GM19023 (cell line): ENCODE data around the gene UST.
"Not testable (repeated sequence)": the region's sequence is repeated elsewhere in the genome, so short reads cannot be mapped to it uniquely, and the experiment has no call there.

Source experiments
- ATAC-seq: cut with Tn5 transposase; IDR thresholded peaks from one replicate; pipeline ENCODE4 v1.9.1; 2021; ENCODE audit warnings: mild to moderate bottlenecking, moderate library complexity; ENCODE audit not compliant: unreplicated experiment

UST gene

GRCh38 chr6:148998704-148999103 is 251.9 kb downstream of the UST start:
- no peak for ATAC-seq

GRCh38 chr6:148999501-148999900 is 252.7 kb downstream of the UST start:
- ATAC-seq: no peak

GRCh38 chr6:148999929-149000468 is 253.2 kb downstream of the UST start:
- ATAC-seq: no peak

GRCh38 chr6:149001422-149001821 is 254.6 kb downstream of the UST start:
- no peak for ATAC-seq

GRCh38 chr6:149003560-149003959 is 256.7 kb downstream of the UST start:
- ATAC-seq: no peak

- no peak for ATAC-seq
These were observed 257.8 kb downstream of the UST start for GRCh38 chr6:149004664-149005063.

- ATAC-seq: not testable (repeated sequence)
These were observed 259.4 kb downstream of the UST start for GRCh38 chr6:149006236-149006635.

- ATAC-seq: no peak
These were observed 259.8 kb downstream of the UST start for GRCh38 chr6:149006671-149007070.

- ATAC-seq: no peak
These were observed 261.0 kb downstream of the UST start for GRCh38 chr6:149007846-149008245.

GRCh38 chr6:149008741-149009140 is 261.9 kb downstream of the UST start:
- ATAC-seq: no peak

- ATAC-seq: no peak
These were observed 265.3 kb downstream of the UST start for GRCh38 chr6:149012040-149012545.

- no peak for ATAC-seq
These were observed 266.9 kb downstream of the UST start for GRCh38 chr6:149013586-149014344.

GRCh38 chr6:149014631-149015534 is 268.1 kb downstream of the UST start:
- ATAC-seq: no peak

GRCh38 chr6:149015535-149016525 is 269.0 kb downstream of the UST start:
- ATAC-seq: no peak

- ATAC-seq: no peak
These were observed 269.9 kb downstream of the UST start for GRCh38 chr6:149016716-149017115.

GRCh38 chr6:149020319-149020718 is 273.5 kb downstream of the UST start:
- ATAC-seq: no peak

GRCh38 chr6:149024361-149024760 is 277.5 kb downstream of the UST start:
- ATAC-seq: no peak

GRCh38 chr6:149025061-149025460 is 278.2 kb downstream of the UST start:
- ATAC-seq: no peak

- no peak for ATAC-seq
These were observed 279.7 kb downstream of the UST start for GRCh38 chr6:149026530-149026942.

- ATAC-seq: no peak
These were observed 280.7 kb downstream of the UST start for GRCh38 chr6:149027484-149027883.
